Omental fat pad (tissue), 4 donors: ENCODE data around the gene TYMP. TPM values are rescaled to one million over a fixed set of nuclear protein-coding genes. Genes with fewer than 3 reads are reported as not detected.
A peak's percentile ranks its signal among the peaks of the same experiment; 100 is the strongest.
"Not testable (repeated sequence)": the region's sequence is repeated elsewhere in the genome, so short reads cannot be mapped to it uniquely, and the experiment has no call there.

ENCODE experiments used
- ATAC-seq: fragments of 150-250 bp; one replicate; pipeline ENCODE4 v1.9.1; 2016; ENCODE audit warnings: mild to moderate bottlenecking, moderate library complexity; ENCODE audit not compliant: low FRiP score
- DNase-seq: peaks from one replicate; pipeline ENCODE4 v3.0.0-alpha.2; 2019; ENCODE audit warnings: low spot score
- total RNA-seq, 4 donors: library from RNA; depleted of rRNA; stranded (reverse); fragments of >200 nt; gene quantifications; one replicate each; pipeline ENCODE4 v1.1.0, GENCODE V29; 2016
- TF ChIP-seq, protein P1 (sequence below), 3 donors: fragments of 450-650 bp; IDR thresholded peaks; one replicate each; pipeline ENCODE4 v1.5.1; 2016 to 2017; ENCODE audit warnings: antibody characterized with exemption in 3 of 3, mild to moderate bottlenecking in 3 of 3, moderate library complexity in 2 of 3

TYMP gene
- total RNA-seq, 4 donors from 2014 or later = 47.9 to 212 (median 144) TPM

DNA sequence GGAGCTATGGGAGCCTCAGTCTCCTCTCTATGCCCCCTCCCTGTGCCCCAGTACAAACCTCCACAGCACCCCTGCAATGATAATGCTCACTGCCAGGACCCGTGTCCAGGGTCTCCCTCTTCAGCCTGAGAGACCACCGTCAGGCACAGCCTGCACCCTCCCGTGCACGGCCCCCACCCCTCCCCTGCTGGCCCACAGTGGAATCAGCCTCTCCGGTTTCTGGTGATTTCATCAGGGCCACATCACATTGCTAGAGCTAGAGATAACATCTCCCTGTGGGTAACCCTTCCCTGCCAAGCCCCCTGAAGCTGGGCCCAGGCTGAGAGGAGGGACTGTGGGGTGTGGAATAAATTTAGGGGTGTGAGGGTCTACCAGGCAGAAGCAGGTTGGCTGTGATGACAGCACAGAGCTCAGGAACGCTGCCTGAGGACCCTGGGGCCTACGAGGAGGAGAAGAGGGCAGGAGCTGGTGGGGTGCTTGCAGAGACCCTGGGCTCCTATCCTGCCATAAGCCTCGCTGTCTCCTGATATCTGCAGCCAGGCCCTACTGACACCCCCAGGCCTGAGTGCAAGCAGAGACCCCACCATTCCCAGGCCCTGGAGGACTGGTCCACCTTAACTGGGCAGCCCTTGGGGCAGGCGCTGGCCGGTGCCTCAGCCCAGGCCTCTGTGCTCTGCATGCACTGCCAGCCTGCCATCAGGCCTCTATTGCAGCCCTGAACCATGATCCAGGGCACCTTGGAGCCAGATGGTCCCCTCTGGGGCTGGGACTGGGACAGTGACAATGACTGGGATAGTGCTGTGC is 15.9 kb upstream of the TYMP start, which contains the start of gene KLHDC7B:
Gene KLHDC7B (plus strand): TSS at position 378 of the 804 bp plus-strand sequence. CDS start 345 bp downstream, at position 723.
- DNase-seq (no peak), ATAC-seq (no peak)
- TF ChIP-seq, protein P1, sequence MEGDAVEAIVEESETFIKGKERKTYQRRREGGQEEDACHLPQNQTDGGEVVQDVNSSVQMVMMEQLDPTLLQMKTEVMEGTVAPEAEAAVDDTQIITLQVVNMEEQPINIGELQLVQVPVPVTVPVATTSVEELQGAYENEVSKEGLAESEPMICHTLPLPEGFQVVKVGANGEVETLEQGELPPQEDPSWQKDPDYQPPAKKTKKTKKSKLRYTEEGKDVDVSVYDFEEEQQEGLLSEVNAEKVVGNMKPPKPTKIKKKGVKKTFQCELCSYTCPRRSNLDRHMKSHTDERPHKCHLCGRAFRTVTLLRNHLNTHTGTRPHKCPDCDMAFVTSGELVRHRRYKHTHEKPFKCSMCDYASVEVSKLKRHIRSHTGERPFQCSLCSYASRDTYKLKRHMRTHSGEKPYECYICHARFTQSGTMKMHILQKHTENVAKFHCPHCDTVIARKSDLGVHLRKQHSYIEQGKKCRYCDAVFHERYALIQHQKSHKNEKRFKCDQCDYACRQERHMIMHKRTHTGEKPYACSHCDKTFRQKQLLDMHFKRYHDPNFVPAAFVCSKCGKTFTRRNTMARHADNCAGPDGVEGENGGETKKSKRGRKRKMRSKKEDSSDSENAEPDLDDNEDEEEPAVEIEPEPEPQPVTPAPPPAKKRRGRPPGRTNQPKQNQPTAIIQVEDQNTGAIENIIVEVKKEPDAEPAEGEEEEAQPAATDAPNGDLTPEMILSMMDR (IDR thresholded peaks at IDR 0.05) = no peak

DNA sequence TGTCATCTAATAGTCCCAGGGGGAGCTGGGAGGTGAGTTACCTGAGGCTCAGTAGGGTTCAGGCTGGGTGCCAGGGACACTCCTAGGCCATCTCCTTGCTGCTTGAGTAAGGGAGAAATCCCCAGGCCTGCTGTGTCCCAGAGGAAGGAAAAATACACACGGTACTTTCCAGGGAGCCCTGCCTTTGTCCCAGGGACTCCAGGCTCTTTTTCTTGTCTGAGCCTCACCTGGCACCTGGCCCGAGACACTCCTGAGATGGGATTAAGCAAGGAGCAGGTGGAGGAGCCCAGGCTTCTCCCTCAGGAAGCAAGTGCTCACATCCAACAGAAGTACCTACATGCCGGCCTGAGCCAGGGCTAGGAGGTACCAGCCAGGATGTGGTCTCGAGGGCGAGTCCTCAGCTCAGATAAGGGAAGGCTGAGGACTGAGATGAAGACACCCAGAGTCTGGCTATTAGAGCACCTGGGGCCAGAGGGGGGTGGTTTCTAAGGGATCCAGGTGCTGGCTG is 15.0 kb upstream of the TYMP start:
- TF ChIP-seq, protein P1 (IDR thresholded peaks at IDR 0.05) = no peak
- no peak for DNase-seq
- no peak for ATAC-seq

DNA sequence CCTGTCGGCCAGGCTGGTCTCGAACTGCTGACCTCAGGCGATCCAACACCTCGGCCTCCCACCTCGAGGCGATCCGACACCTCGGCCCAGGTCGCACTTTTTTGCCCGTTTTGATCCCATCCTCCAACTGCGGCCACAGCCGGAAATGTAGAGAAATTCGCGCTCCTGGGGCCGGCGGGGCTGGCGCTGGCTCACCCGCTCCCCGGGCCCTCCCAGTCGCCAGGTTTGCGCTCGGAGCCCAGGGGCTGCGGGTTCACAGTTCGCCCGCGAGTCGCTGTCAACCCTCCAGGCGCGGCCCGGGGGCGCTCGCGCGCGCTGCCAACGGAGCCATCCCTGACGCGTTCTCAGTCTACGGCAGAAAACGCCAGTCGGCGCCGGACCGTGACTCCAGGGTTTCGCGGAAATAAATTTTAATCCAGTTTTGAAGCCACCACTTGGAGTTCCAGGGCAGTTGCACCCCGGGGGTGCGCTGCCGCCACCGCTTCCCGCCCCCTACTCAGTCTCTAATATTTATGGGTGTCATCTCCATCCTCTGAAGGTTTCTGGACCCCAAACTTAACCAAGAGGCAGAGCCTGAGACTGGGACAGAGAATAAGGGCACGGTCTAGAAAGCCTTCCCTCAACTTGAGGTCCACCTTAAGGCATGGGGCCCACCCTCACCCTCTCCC is 14.4 kb upstream of the TYMP start:
- TF ChIP-seq, protein P1 (IDR thresholded peaks at IDR 0.05) = peak in 1 of 3 donors; percentile 7
- peak; percentile 40 for ATAC-seq
- DNase-seq = no peak

DNA sequence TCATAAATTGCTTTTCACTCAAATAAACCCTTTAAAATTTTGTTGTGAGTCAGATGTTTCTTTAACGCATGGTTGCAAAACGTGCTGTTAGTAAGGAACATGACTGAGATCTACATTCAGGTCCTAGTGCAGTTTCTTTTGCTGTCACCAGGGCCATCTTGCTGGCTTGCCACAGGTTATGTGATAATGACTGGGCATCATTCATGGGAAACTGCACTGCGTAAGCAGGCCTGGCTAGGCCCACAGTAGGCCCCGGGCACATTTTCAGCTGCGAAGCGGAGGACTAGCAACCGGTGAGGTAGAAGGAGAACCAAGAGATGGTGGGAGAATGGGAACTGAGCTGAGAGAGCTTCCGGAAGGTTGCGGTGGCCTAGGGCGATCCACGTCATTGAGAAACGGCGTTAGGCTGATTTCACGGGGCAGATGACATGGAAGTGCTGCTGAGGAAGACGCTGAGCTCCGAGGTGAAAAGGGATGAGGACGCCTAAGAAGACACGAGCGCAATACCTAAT is 12.7 kb upstream of the TYMP start:
- TF ChIP-seq, protein P1 (IDR thresholded peaks at IDR 0.05) = no peak
- ATAC-seq (no peak), DNase-seq (no peak)

DNA sequence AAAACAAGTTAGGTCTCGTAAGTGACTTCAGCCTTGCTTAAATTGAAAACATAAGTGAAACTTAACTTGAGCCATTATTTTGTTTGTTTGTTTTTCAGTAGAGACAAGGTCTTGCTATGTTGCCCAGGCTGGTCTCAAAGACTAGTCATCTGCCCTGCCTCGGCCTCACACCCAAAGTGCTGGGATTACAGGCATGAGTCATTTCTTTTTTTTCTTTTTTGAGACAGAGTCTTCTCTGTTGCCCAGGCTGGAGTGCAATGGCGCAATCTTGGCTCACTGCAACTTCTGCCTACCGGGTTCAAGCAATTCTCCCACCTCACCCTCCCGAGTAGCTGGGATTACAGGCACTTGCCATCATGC is 11.8 kb upstream of the TYMP start:
- DNase-seq = not testable (repeated sequence)
- ATAC-seq = peak; percentile 48

DNA sequence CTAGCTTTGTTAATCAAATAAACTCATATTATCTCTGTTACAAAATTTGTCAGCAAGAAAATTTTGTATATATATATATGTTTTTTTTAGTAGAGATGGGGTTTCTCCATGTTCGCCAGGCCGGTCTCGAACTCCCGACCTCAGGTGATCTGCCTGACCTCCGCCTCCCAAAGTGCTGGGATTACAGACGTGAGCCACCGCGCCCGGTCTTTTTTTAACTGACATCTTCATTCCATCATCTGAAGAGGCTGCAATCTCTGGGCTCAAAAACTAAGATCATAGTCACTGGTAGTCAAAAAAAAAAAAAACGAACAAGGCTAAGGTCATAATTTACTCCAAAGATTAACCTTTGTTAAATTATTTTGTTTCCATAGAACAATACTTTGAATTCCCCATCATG is 10.6 kb upstream of the TYMP start:
- TF ChIP-seq, protein P1 (IDR thresholded peaks at IDR 0.05) = no peak
- DNase-seq = no peak

DNA sequence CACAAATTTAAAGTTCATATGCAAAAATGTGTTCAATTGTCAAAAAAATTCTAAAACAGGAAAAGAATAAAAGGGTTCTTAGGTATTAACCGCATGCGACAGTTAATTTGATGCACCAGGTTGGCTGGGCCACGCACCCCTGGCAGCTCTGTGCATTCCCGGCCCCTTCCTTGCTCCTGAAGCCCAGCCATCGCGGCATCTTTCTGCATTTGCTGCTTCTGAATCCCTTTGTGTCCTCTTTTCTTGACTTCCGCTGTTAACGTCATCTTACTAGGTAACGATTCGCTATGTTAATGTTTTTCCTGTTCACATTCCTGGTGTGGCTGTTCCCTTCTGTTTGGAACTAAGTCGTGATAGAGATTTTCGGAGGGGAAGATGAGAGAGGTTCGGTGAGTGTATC is 8.0 kb upstream of the TYMP start:
- TF ChIP-seq, protein P1 (IDR thresholded peaks at IDR 0.05) = no peak
- no peak for ATAC-seq
- no peak for DNase-seq

More for the DNA sequence above, 10.6 kb upstream of the TYMP start:
- ATAC-seq = no peak
